Liver (tissue), 9 donors: ENCODE data around the gene CARMIL1. TPM values are rescaled to one million over a fixed set of nuclear protein-coding genes. Genes with fewer than 3 reads are reported as not detected.
"Not testable (repeated sequence)": the region's sequence is repeated elsewhere in the genome, so short reads cannot be mapped to it uniquely, and the experiment has no call there.

ENCODE experiments used
- DNase-seq: peaks from one replicate; pipeline ENCODE4 v3.0.0-alpha.2; 2017; ENCODE audit warnings: low spot score
- H3K27ac ChIP-seq, 2 donors: one replicate each; pipeline ENCODE4 v1.7.0; 2013; ENCODE audit warnings: inconsistent platforms in 2 of 2, low read length in 2 of 2, control low read depth in 1 of 2, low read depth in 1 of 2, mild to moderate bottlenecking in 1 of 2
- H3K27me3 ChIP-seq, 4 donors: one replicate each; pipeline versions ENCODE4 v1.6.1 to v1.7.0; 2013; ENCODE audit warnings: low read length in 3 of 4, inconsistent platforms in 1 of 4, mild to moderate bottlenecking in 1 of 4, moderate library complexity in 1 of 4; ENCODE audit not compliant: control insufficient read depth in 4 of 4, insufficient read depth in 4 of 4
- H3K36me3 ChIP-seq, 4 donors: one replicate each; pipeline versions ENCODE4 v1.6.1 to v1.7.0; 2013; ENCODE audit warnings: low read length in 3 of 4, mild to moderate bottlenecking in 3 of 4, low read depth in 1 of 4, moderate library complexity in 1 of 4; ENCODE audit not compliant: control insufficient read depth in 4 of 4, insufficient read depth in 3 of 4
- H3K4me1 ChIP-seq, 4 donors: one replicate each; pipeline versions ENCODE4 v1.6.1 to v1.7.0; 2013; ENCODE audit warnings: low read length in 3 of 4, mild to moderate bottlenecking in 3 of 4, moderate library complexity in 1 of 4; ENCODE audit not compliant: control insufficient read depth in 4 of 4, insufficient read depth in 4 of 4
- H3K4me3 ChIP-seq, 3 donors: one replicate each; pipeline versions ENCODE4 v1.6.1 to v1.7.0; 2013; ENCODE audit warnings: low read length in 3 of 3, control low read depth in 1 of 3, low read depth in 1 of 3, mild to moderate bottlenecking in 1 of 3
- H3K9ac ChIP-seq, 2 donors: one replicate each; pipeline ENCODE4 v1.7.0; 2013; ENCODE audit warnings: low read length in 2 of 2, mild to moderate bottlenecking in 2 of 2, moderate library complexity in 2 of 2, control low read depth in 1 of 2, low read depth in 1 of 2
- H3K9me3 ChIP-seq, 4 donors: one replicate each; pipeline versions ENCODE4 v1.6.1 to v1.7.0; 2013; ENCODE audit warnings: low read length in 3 of 4; ENCODE audit not compliant: control insufficient read depth in 4 of 4
- ATF3 ChIP-seq: IDR thresholded peaks from 2 replicates; pipeline ENCODE4 v1.6.1; 2016; ENCODE audit warnings: antibody characterized with exemption
- CTCF ChIP-seq: fragments of 150-350 bp; IDR thresholded peaks from 2 replicates; pipeline ENCODE4 v1.5.1; 2017; ENCODE audit warnings: improper control_type of control experiment, low read depth, low read length; ENCODE audit not compliant: missing input control
- EGR1 ChIP-seq, 2 donors: IDR thresholded peaks; 2 replicates each; pipeline ENCODE4 v1.6.1; 2016 to 2018; ENCODE audit warnings: antibody characterized with exemption in 2 of 2, low read depth in 2 of 2
- FOXA1 ChIP-seq: IDR thresholded peaks from 2 replicates; pipeline ENCODE4 v1.6.1; 2016; ENCODE audit warnings: antibody characterized with exemption
- FOXA2 ChIP-seq: IDR thresholded peaks from 2 replicates; pipeline ENCODE4 v1.6.1; 2016; ENCODE audit warnings: antibody characterized with exemption
- HNF4A ChIP-seq, 2 donors: conservative IDR thresholded peaks; 2 replicates each; pipeline ENCODE4 v1.6.1; 2016; ENCODE audit warnings: antibody characterized with exemption in 2 of 2, mild to moderate bottlenecking in 2 of 2
- HNF4G ChIP-seq: IDR thresholded peaks from 2 replicates; pipeline ENCODE4 v1.6.1; 2016; ENCODE audit warnings: antibody characterized with exemption
- JUND ChIP-seq, 2 donors: IDR thresholded peaks; 2 replicates each; pipeline ENCODE4 v1.6.1; 2016; ENCODE audit warnings: antibody characterized with exemption in 2 of 2
- NR2F2 ChIP-seq: IDR thresholded peaks from 2 replicates; pipeline ENCODE4 v1.6.1; 2016; ENCODE audit warnings: antibody characterized with exemption
- RAD21 ChIP-seq, 2 donors: IDR thresholded peaks; 2 replicates each; pipeline ENCODE4 v1.6.1; 2016; ENCODE audit warnings: antibody characterized with exemption in 2 of 2, mild to moderate bottlenecking in 2 of 2
- REST ChIP-seq: IDR thresholded peaks from 2 replicates; pipeline ENCODE4 v1.6.1; 2016; ENCODE audit warnings: antibody characterized with exemption, mild to moderate bottlenecking
- RXRA ChIP-seq, 2 donors: IDR thresholded peaks; 2 replicates each; pipeline ENCODE4 v1.6.1; 2017 to 2018; ENCODE audit warnings: antibody characterized with exemption in 2 of 2, mild to moderate bottlenecking in 1 of 2
- SP1 ChIP-seq: IDR thresholded peaks from 2 replicates; pipeline ENCODE4 v1.6.1; 2018; ENCODE audit warnings: antibody characterized with exemption, mild to moderate bottlenecking
- ZBTB33 ChIP-seq: IDR thresholded peaks from 2 replicates; pipeline ENCODE4 v1.6.1; 2016; ENCODE audit warnings: antibody characterized with exemption
- WGBS: extraction: QIAGEN DNeasy Blood & Tissue Kit; methylation state at CpG from one replicate; pipeline ENCODE4 v1.1.7; 2013; 5-methylcytosine and 5-hydroxymethylcytosine counted together
- polyA plus RNA-seq, 2 donors: library from polyadenylated mRNA; stranded (reverse) in 1 of 2; unstranded in 1 of 2; fragments of 200-250 nt in 1 of 2; fragments of >200 nt in 1 of 2; fragmentation: Nextera tagmentation in 1 of 2; extraction: Ambion mirVana in 1 of 2; gene quantifications; one replicate each; pipeline versions ENCODE4 v1.2.1 to v1.2.3, GENCODE V29; 2013 to 2015
- total RNA-seq, 2 donors: library from RNA; depleted of rRNA; stranded (reverse); fragments of >200 nt; gene quantifications; one replicate each; pipeline ENCODE4 v1.2.3, GENCODE V29; 2014
- TF ChIP-seq, protein P1 (sequence below): IDR thresholded peaks from 2 replicates; pipeline ENCODE4 v1.6.1; 2016; ENCODE audit warnings: antibody characterized with exemption
- donor health status: healthy.
- donor health status: healthy.
- donor health status: healthy.
- donor health status: healthy.
- donor health status: healthy.

The CARMIL1 gene
- total and polyA plus RNA-seq, 4 donors, result 1.4 to 9.5 (median 3.5) TPM

DNA sequence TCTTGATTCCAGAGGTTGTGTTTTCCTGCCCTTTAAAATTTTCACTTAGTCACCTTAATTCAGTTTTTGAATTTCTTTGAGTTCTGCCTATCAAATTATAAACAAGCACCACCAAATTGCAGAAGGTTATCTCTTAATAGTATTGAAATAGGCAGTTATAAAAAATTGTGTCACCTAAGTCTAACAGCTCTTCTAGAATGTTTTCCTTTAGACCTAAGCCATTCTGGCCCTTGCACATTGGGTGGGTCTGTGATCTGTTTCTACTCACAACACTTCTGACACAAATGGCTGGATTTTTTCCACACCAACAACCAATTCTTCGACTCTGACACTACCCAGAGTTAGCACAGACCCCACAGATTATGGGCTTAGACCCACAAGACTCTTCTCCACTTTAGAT lies 101.9 kb downstream of the CARMIL1 start:
- no peak for DNase-seq
- Histone ChIP-seq H3K4me1 (no peaks in the 10 kb centered on the region), H3K27ac (no peak overlapping the region)

DNA sequence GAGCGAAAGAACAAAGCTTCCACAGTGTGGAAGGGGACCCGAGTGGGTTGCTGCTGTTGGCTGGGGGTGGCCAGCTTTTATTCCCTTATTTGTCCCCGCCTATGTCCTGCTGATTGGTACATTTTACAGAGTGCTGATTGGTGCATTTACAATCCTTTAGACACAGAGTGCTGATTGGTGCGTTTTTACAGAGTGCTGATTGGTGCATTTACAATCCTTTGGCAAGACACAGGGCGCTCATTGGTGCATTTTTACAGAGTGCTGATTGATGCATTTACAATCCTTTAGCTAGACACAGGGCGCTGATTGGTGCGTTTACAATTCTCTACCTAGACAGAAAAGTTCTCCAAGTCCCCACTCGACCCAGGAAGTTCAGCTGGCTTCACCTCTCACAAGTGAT lies 103.3 kb downstream of the CARMIL1 start:
- not testable (repeated sequence) for H3K9ac ChIP-seq, H3K27me3 ChIP-seq, DNase-seq, H3K4me3 ChIP-seq, H3K27ac ChIP-seq, H3K4me1 ChIP-seq, H3K9me3 ChIP-seq, H3K36me3 ChIP-seq
- 93% methylated on average over 8 of the region's 8 CpGs for WGBS

More for the DNA sequence above, 101.9 kb downstream of the CARMIL1 start:
- H3K27me3 ChIP-seq, result no peaks in the 10 kb centered on the region
- no peaks in the 10 kb centered on the region for H3K9me3 ChIP-seq
- H3K4me3 ChIP-seq, result no peak overlapping the region
- 78% methylated on average over 1 of the region's 1 CpG for WGBS
- TF ChIP-seq, protein P1, sequence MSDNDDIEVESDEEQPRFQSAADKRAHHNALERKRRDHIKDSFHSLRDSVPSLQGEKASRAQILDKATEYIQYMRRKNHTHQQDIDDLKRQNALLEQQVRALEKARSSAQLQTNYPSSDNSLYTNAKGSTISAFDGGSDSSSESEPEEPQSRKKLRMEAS, result no peak
- no peak for TF ChIP-seq FOXA2
- no peak for TF ChIP-seq EGR1 (IDR thresholded peaks at IDR 0.05; ENCODE audit: low read depth in 2 of 2)
- TF ChIP-seq HNF4G, result no peak
- TF ChIP-seq ZBTB33, result no peak
- TF ChIP-seq ATF3, result no peak
- TF ChIP-seq CTCF, result no peak
- no peak for TF ChIP-seq NR2F2
- TF ChIP-seq RXRA (IDR thresholded peaks at IDR 0.05), result no peak
- TF ChIP-seq HNF4A (conservative IDR thresholded peaks at IDR 0.05), result no peak
- TF ChIP-seq REST, result no peak
- TF ChIP-seq SP1, result no peak
- TF ChIP-seq FOXA1, result no peak
- TF ChIP-seq JUND (IDR thresholded peaks at IDR 0.05), result no peak
- TF ChIP-seq RAD21 (IDR thresholded peaks at IDR 0.05), result no peak
- H3K9ac ChIP-seq, result no peak overlapping the region
- H3K36me3 ChIP-seq, result no peaks in the 10 kb centered on the region
